Uterus (tissue), 4 donors: ENCODE data around the gene NKAP. TPM values are rescaled to one million over a fixed set of nuclear protein-coding genes. Genes with fewer than 3 reads are reported as not detected.
"Not testable (repeated sequence)": the region's sequence is repeated elsewhere in the genome, so short reads cannot be mapped to it uniquely, and the experiment has no call there.

ENCODE experiments used
- DNase-seq, 2 donors: peaks; one replicate each; pipeline ENCODE4 v3.0.0-alpha.2; 2019 to 2020
- H3K27ac ChIP-seq, 2 donors: fragments of 200-600 bp; sonication (generic); 1 replicate in 1 of 2; 2 replicates in 1 of 2; pipeline ENCODE4 v1.5.1; 2016 to 2018
- H3K27me3 ChIP-seq, 2 donors: fragments of 200-600 bp; sonication (generic); one replicate each; pipeline ENCODE4 v1.5.1; 2018 to 2019; ENCODE audit warnings: control low read depth in 1 of 2
- H3K36me3 ChIP-seq, 2 donors: fragments of 200-600 bp; sonication (generic); one replicate each; pipeline ENCODE4 v1.5.1; 2019; ENCODE audit warnings: control low read depth in 1 of 2
- H3K4me1 ChIP-seq, 2 donors: fragments of 200-600 bp; sonication (generic); one replicate each; pipeline ENCODE4 v1.5.1; 2018 to 2019; ENCODE audit warnings: control low read depth in 1 of 2
- H3K4me3 ChIP-seq, 2 donors: fragments of 200-600 bp; sonication (generic); 1 replicate in 1 of 2; 2 replicates in 1 of 2; pipeline ENCODE4 v1.5.1; 2018 to 2019; ENCODE audit warnings: mild to moderate bottlenecking in 1 of 2
- H3K9me3 ChIP-seq, 2 donors: fragments of 200-600 bp; sonication (generic); one replicate each; pipeline ENCODE4 v1.5.1; 2019; ENCODE audit warnings: control low read depth in 1 of 2
- CTCF ChIP-seq, 4 experiments: fragments of 200-600 bp in 2 of 4; fragments of 450-650 bp in 2 of 4; sonication (generic) in 2 of 4; IDR thresholded peaks; one replicate each; pipeline ENCODE4 v1.5.1; 2016 to 2019; ENCODE audit warnings: antibody characterized with exemption in 4 of 4, mild to moderate bottlenecking in 2 of 4, moderate library complexity in 1 of 4
- POLR2A ChIP-seq, 2 donors: fragments of 450-650 bp; IDR thresholded peaks; one replicate each; pipeline ENCODE4 v1.6.1; 2016; ENCODE audit warnings: antibody characterized with exemption in 2 of 2, mild to moderate bottlenecking in 1 of 2, moderate library complexity in 1 of 2
- intact Hi-C: fragments of 100-400 bp; cut with DNase I; formaldehyde crosslinking; loops from one replicate; pipeline ENCODE4 v1.15.1; 2023; ENCODE audit warnings: low total_unique reads
- total RNA-seq, 4 donors: library from RNA; depleted of rRNA in 3 of 4; stranded (reverse); fragments of >200 nt in 3 of 4; gene quantifications; one replicate each; pipeline versions ENCODE4 v1.1.0 to v1.2.4, GENCODE V29; 2014 to 2023
- donor health status: DM: yes; HTN: yes; CAD: no.

Gene NKAP
- total RNA-seq, 4 donors from 2014 or later = 1.5 to 13.7 (median 5.9) TPM

- no peak overlapping the region for H3K4me3 ChIP-seq
- no peak for TF ChIP-seq POLR2A (IDR thresholded peaks at IDR 0.05)
- TF ChIP-seq CTCF (IDR thresholded peaks at IDR 0.05) = no peak
- H3K4me1 ChIP-seq = no peaks in the 10 kb centered on the region
- intact Hi-C loops = no loop called here
- DNase-seq = no peak
- H3K36me3 ChIP-seq = no peaks in the 10 kb centered on the region
- no peaks in the 10 kb centered on the region for H3K9me3 ChIP-seq
- no peak overlapping the region for H3K27ac ChIP-seq
- H3K27me3 ChIP-seq = no peaks in the 10 kb centered on the region
These were observed 8.2 kb downstream of the NKAP start for GRCh38 chrX:119935215-119935874.

- H3K4me1 ChIP-seq, intact Hi-C loops, H3K9me3 ChIP-seq, H3K27ac ChIP-seq, H3K4me3 ChIP-seq, H3K27me3 ChIP-seq, H3K36me3 ChIP-seq, DNase-seq: not testable (repeated sequence)
These were observed 21.2 kb downstream of the NKAP start for GRCh38 chrX:119922391-119922790.

- TF ChIP-seq POLR2A (IDR thresholded peaks at IDR 0.05) = no peak
- TF ChIP-seq CTCF (IDR thresholded peaks at IDR 0.05) = no peak
- Histone ChIP-seq H3K9me3 (no peaks in the 10 kb centered on the region), H3K4me3 (no peak overlapping the region), H3K36me3 (no peaks in the 10 kb centered on the region), H3K4me1 (no peaks in the 10 kb centered on the region), H3K27me3 (no peaks in the 10 kb centered on the region), H3K27ac (no peak overlapping the region)
- intact Hi-C loops = no loop called here
- no peak for DNase-seq
These were observed 23.5 kb downstream of the NKAP start for GRCh38 chrX:119919835-119920585.

GRCh38 chrX:119917877-119918276 lies 25.7 kb downstream of the NKAP start:
- TF ChIP-seq CTCF (IDR thresholded peaks at IDR 0.05) = no peak
- no peak for TF ChIP-seq POLR2A (IDR thresholded peaks at IDR 0.05)
- no peaks in the 10 kb centered on the region for H3K4me1 ChIP-seq
- H3K36me3 ChIP-seq = no peaks in the 10 kb centered on the region
- intact Hi-C loops = no loop called here
- DNase-seq = no peak
- H3K4me3 ChIP-seq = no peak overlapping the region
- H3K9me3 ChIP-seq = no peaks in the 10 kb centered on the region
- no peaks in the 10 kb centered on the region for H3K27me3 ChIP-seq
- H3K27ac ChIP-seq = no peak overlapping the region

- Histone ChIP-seq H3K27ac (no peak overlapping the region), H3K9me3 (no peaks in the 10 kb centered on the region), H3K27me3 (no peaks in the 10 kb centered on the region), H3K4me1 (no peaks in the 10 kb centered on the region), H3K4me3 (no peak overlapping the region), H3K36me3 (no peaks in the 10 kb centered on the region)
- DNase-seq = no peak
- TF ChIP-seq POLR2A (IDR thresholded peaks at IDR 0.05) (no peak), CTCF (IDR thresholded peaks at IDR 0.05) (no peak)
- intact Hi-C loops = no loop called here
These were observed 27.2 kb downstream of the NKAP start for GRCh38 chrX:119916310-119916709.
